SU-DHL-6 (cell line): ENCODE results near the gene NMT2.

Source experiments
- CTCF ChIP-seq: fragments of 200-600 bp; sonication (generic); IDR thresholded peaks from one replicate; pipeline ENCODE4 v1.5.1; 2017; ENCODE audit warnings: antibody characterized with exemption, mild to moderate bottlenecking, low read length, moderate library complexity; ENCODE audit not compliant: insufficient read depth, poor library complexity, severe bottlenecking
- EZH2phosphoT487 ChIP-seq: fragments of 200-600 bp; sonication (generic), shearing (Covaris generic); conservative IDR thresholded peaks from 2 replicates; pipeline ENCODE4 v1.6.1; 2018; ENCODE audit warnings: mild to moderate bottlenecking, antibody characterized with exemption, low read length, moderate library complexity, mixed read lengths

GRCh38 chr10:15097011-15097812, 71.3 kb downstream of the NMT2 start, which contains the start of gene RPP38:
- TF ChIP-seq CTCF: no peak
- TF ChIP-seq EZH2phosphoT487: no peak
